H1 (cell line): ENCODE data around the gene ZFTA. TPM values are rescaled to one million over a fixed set of nuclear protein-coding genes. Genes with fewer than 3 reads are reported as not detected.

ENCODE experiments used
- BCL11A ChIP-seq, 2 experiments: IDR thresholded peaks; one replicate each; pipeline ENCODE4 v1.6.1; 2011; ENCODE audit warnings: low read depth in 2 of 2, low read length in 2 of 2, mild to moderate bottlenecking in 2 of 2
- CBX5 ChIP-seq: fragments of 300-800, 300-1000 bp; sonication (generic); IDR thresholded peaks from 2 replicates; pipeline ENCODE4 v1.7.1; 2016; ENCODE audit warnings: antibody characterized with exemption, low read length, low read depth
- CHD1 ChIP-seq: IDR thresholded peaks from 2 replicates; pipeline ENCODE4 v1.6.1; 2012; ENCODE audit warnings: low read depth, low read length, improper control_type of control experiment
- KDM5A ChIP-seq: fragments of 200-600 bp; IDR thresholded peaks from 2 replicates; pipeline ENCODE4 v1.7.1; 2012; ENCODE audit warnings: mild to moderate bottlenecking, low read length, inconsistent platforms, mixed read lengths
- NANOG ChIP-seq: IDR thresholded peaks from 2 replicates; pipeline ENCODE4 v1.6.1; 2011; ENCODE audit warnings: low read length, low read depth, mild to moderate bottlenecking, inconsistent platforms; ENCODE audit not compliant: insufficient read depth, poor library complexity, severe bottlenecking
- PHF8 ChIP-seq: fragments of 200-600 bp; sonication (generic); conservative IDR thresholded peaks from 2 replicates; pipeline ENCODE4 v1.7.1; 2012; ENCODE audit warnings: low read depth, mild to moderate bottlenecking, inconsistent platforms, low read length, moderate library complexity
- POLR2A ChIP-seq, 2 experiments: IDR thresholded peaks; 1 replicate in 1 of 2; 2 replicates in 1 of 2; pipeline ENCODE4 v1.6.1; 2011; ENCODE audit warnings: low read depth in 2 of 2, low read length in 2 of 2, mild to moderate bottlenecking in 2 of 2; ENCODE audit errors: control extremely low read depth in 1 of 2
- RFX5 ChIP-seq: IDR thresholded peaks from 2 replicates; pipeline ENCODE4 v1.6.1; 2011; ENCODE audit warnings: low read depth, low read length, improper control_type of control experiment, borderline replicate concordance
- RXRA ChIP-seq: IDR thresholded peaks from 2 replicates; pipeline ENCODE4 v1.6.1; 2011; ENCODE audit warnings: low read depth, mild to moderate bottlenecking, low read length, moderate library complexity; ENCODE audit not compliant: insufficient read depth
- TBP ChIP-seq: IDR thresholded peaks from 2 replicates; pipeline ENCODE4 v1.6.1; 2011; ENCODE audit warnings: low read depth, low read length, improper control_type of control experiment
- USF2 ChIP-seq: IDR thresholded peaks from 2 replicates; pipeline ENCODE4 v1.6.1; 2011; ENCODE audit warnings: low read length, improper control_type of control experiment
- YY1 ChIP-seq: IDR thresholded peaks from 2 replicates; pipeline ENCODE4 v1.6.1; 2011; ENCODE audit warnings: low read depth, mild to moderate bottlenecking, low read length
- polyA plus RNA-seq, 7 experiments: library from polyadenylated mRNA; depleted of rRNA in 3 of 7; stranded (reverse) in 5 of 7; unstranded in 2 of 7; fragments of >200 nt in 5 of 7; fragments of 200-250 nt in 2 of 7; gene quantifications; 1 replicate in 5 of 7; 2 replicates in 1 of 7; 4 replicates in 1 of 7; pipeline versions ENCODE4 v1.2.1 to v1.2.3, GENCODE V29; 2011 to 2013; ENCODE audit warnings: missing spikeins in 2 of 7, mixed read lengths in 2 of 7
- total RNA-seq: library from RNA; stranded (reverse); fragmentation: NEBNext Ultra II Directional; extraction: Animal tissue kit (Norgen Biotek cat#: 25700); gene quantifications from 2 replicates; pipeline ENCODE4 v1.2.1, GENCODE V29; 2021
- TF ChIP-seq, protein P1 (sequence below): IDR thresholded peaks from 2 replicates; pipeline ENCODE4 v1.6.1; 2012; ENCODE audit warnings: inconsistent platforms

The ZFTA gene
- total and polyA plus RNA-seq, 2 of the 8 experiments (the other 6 are each of a cell fraction or from before 2014, with no cell fraction given), result 9.5 to 34.0 TPM

GRCh38 chr11:63736864-63737263 lies 31.7 kb downstream of the ZFTA start (continued):
- TF ChIP-seq BCL11A (IDR thresholded peaks at IDR 0.05; ENCODE audit: low read depth in 2 of 2, low read length in 2 of 2) (no peak), CHD1 (no peak), POLR2A (IDR thresholded peaks at IDR 0.05; ENCODE audit: control extremely low read depth in 1 of 2, low read depth in 2 of 2, low read length in 2 of 2) (no peak), RXRA (no peak), YY1 (no peak), RFX5 (no peak), CBX5 (no peak), TBP (no peak), KDM5A (no peak), USF2 (no peak), PHF8 (no peak), NANOG (no peak)
- TF ChIP-seq, protein P1, sequence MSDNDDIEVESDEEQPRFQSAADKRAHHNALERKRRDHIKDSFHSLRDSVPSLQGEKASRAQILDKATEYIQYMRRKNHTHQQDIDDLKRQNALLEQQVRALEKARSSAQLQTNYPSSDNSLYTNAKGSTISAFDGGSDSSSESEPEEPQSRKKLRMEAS, result no peak
